HG03280 (cell line): ENCODE data around the gene VAV3.

Experiments used
- ATAC-seq: cut with Tn5 transposase; IDR thresholded peaks from one replicate; pipeline ENCODE4 v1.9.1; 2021; ENCODE audit warnings: mild to moderate bottlenecking, moderate library complexity; ENCODE audit not compliant: unreplicated experiment

VAV3 gene

DNA sequence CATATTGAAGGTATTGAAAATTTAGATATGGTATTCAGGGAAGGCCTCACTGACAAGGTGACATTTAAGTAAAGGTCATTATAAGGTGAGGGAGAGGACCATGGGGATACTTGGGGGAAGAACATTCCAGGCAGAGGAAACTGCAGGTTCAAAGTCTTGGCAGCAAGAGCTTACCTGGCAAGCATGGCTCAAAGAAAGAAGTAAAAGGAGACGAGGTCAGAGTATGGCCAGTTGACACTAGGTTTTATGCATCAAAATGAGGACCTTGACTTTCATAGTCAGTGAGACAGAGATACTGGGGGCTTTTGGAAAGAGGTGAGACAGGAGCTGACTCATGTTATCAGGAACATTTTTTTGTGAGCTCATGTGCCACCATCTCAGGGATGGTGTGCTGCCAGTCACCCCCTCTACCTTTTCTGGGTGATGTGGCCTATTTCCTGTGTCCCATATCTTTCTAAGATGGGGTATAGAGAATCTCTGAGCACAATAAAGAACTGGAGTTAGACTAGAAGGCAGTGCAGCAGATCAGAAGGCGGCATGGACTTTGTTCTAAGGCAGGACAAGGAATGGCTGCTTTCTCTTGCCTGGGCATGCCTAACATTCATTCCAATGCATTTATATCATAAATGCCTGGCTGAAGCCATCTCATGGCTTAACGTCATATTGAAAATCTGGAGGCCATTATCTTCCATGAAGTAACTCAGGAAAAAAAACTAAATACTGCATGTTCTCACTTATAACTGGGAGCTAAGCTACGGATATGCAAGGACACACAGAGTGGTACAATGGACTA, 417.4 kb downstream of the VAV3 start:
- no peak for ATAC-seq

DNA sequence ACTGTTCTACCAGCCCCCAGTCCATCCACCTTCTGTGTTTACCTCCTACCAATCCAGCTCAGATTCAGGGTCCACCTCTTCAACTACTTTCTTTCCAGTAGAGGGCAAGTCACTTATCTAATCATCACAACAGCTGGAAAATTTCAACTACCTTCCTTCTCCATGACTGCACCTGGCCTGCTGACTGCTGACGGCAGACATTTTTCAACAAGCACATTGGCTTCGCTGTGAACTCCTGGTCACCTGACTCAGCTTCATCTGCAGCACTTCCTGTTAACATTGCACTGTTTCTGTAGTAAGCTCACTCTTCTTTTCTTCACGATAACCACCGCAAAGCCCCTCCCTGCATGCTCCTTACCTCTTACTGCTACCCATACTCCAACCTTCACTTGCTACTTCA, 418.4 kb downstream of the VAV3 start:
- no peak for ATAC-seq

DNA sequence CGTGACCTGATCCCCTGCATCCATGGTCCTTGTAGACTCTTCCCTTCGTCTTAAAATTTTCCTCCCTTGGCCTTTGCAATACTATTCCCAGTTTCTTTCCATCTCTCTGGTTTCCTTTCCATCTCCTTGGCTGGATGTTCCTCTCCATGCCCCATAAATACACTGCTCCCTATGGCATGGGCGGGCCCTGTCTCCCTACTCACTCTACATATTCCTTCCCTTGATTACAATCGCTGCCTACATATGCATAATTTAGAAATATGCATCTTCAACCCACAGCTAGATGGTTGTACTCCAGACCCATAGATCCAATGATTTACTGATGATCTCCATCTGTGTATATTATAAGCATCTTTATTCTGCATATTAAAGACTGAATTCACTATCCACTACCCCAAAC, 419.1 kb downstream of the VAV3 start:
- no peak for ATAC-seq

DNA sequence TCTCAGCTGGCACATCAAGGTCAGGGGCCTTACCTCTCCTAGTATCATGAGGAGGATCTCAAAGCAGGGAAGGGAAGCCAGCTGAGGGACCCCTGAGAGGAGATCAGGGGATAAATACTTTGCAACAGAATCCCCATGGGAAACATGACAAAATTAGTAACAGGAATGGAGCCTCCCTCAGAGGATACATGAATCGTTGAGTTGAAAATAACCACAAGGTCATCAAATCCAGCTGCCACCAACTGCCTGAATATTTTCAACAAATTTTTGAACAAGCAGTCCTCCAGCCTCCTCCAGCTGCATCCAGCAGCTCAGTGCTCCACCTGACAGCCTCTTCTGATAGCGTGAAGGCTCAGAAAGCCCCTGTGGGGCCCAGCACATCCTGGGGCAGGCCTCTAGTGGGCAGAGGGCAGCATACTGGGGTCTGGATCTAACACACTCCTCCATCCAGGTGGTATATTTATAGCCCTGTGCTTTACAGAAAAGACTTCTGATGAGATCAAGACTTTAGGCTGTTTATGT, 419.9 kb downstream of the VAV3 start:
- no peak for ATAC-seq

DNA sequence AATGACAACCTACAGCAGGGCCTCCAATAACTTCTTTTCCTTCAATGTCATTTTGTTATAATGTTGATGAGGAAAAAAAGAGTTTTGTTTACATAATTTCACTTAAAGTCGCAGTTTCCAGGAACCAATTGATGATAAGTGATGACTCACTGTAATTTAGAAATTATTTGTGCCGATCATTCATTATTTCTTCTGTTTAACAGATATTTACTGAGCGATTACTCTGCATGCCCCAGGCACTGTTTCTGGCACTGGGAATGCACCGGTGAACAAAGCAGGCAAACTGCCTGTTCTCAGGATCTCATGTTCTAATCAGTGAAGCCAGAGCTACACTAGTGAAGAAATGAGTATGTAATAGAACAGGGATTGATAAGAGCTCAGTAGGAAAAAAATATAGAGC, 420.7 kb downstream of the VAV3 start:
- ATAC-seq, result no peak

DNA sequence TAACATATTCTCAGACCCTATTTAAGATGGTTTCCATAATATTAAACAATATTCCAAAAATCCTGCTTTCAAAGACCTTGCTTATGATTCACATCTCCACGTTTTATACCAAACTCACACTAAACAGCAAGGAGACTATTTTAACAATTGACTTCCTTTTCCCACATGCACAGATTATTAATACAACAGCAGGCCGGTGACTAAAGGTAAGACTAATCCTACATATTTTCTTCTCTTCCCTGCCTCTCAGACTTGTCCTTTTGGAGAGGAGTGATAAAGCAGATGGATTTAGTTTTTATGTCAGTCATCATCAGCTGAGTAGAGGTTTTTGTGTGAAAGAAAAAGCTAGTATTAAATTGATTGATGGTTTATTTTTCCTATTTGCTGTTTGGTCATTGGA, 423.6 kb downstream of the VAV3 start:
- no peak for ATAC-seq

DNA sequence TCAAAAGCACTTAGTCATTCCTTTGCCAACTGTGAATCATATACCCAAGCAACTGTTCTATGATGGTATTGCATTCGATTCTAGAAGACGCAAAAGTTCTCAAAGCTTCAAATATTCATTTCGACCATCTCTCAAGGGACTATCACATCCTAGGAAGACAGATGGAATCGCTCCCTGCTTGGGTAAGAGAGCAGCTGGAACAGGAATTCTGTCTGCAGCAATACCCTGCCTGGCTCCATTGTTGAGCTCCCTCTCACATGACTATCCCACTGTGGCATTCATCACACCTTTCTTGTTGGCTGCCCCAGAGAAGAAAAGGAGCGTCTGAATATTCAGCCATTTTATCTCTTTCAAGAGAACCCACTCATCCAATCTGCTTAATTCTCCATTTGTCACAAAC, 426.5 kb downstream of the VAV3 start:
- no peak for ATAC-seq

DNA sequence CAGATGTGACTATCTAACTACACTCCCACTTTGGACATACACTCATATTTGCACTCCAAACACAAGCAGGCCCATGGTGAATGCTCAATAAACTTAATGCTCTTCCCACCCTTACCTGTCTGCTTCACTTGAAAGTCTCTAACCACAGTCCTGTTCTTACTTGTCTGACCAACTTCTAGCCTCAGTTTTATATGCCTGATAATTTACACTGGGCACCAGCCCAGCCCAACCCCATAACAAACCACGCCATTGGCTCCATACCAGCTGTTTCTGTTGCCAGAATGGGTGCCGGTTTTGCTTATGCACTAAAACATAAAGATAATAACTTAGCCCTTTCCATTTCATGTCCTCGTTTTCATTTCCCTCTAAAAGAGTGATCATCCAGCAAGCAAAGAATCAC, 428.7 kb downstream of the VAV3 start:
- no peak for ATAC-seq

DNA sequence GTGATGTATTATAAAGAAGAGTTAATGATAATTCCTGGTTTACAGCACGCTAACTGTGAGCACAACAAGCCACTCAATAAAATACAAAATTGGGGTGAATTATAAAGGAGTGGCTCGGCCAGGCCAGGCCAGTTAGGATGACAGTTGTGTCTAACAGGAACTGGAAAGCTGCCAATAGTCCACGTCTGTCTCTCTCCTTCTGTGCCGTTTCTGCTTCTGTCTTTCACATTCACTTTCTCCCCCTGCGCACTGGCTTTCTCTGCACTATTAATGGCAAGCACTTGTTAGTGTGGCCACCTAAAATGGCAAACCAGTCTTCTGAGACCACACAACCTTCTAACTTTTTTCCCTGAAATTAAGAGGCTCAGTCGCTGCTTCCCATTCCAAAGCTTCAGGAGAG, 429.9 kb downstream of the VAV3 start:
- no peak for ATAC-seq

DNA sequence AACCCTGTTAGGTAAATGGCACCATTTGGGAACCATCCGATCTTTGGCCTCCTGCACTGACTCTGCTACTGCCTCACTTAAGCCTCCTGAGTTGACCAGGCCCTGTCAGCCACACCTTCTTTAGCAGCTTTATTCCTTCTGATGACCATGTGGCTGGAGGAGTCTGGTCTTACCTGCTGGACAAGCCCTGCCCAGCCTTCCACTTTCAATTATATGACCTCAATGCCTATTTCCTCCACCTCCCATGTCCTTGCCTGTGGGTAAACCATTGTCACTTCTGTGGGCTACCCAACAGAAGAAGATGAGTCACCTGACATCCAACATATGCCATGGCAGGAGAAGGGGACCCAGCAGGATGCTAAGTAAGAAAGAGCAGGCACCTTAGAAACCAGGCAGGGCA, 430.3 kb downstream of the VAV3 start:
- no peak for ATAC-seq

DNA sequence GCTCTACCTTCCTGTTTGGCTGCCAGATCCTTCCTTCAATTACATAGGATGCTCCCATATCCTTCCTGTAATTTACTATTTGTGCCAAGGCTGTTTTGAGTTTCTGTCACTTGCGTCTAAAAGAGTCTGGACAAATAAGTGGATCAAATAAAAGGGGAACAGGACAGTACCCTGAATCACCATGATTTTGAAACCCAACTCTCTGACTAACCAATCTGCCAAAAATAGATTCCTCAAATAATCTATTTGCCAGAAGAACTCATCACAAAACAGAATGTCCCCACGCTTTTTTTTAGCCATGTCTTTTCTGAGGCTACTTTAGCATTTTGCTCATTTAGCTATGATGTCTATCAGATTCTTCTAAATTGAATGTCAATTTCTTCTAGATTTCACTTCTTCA, 431.5 kb downstream of the VAV3 start:
- no peak for ATAC-seq

DNA sequence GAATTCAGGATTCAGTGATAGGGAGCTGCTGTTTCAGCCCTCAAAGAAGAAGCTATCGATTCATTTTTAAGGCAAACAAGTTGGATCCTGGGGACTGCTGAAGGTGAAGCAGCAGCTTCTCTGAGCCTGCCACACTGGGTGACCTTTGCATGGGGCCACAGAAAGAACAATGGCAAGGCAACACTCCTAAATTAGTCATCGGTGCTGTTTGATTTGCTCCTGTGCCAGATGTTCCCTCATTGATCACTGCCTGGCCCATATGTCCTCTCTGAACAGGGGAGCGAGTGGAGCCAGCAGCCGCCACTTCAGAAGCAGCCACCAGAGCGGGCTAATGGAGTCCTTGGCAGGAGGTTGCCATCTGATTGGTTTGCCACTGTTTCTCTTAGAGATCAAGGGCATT, 432.7 kb downstream of the VAV3 start:
- no peak for ATAC-seq

DNA sequence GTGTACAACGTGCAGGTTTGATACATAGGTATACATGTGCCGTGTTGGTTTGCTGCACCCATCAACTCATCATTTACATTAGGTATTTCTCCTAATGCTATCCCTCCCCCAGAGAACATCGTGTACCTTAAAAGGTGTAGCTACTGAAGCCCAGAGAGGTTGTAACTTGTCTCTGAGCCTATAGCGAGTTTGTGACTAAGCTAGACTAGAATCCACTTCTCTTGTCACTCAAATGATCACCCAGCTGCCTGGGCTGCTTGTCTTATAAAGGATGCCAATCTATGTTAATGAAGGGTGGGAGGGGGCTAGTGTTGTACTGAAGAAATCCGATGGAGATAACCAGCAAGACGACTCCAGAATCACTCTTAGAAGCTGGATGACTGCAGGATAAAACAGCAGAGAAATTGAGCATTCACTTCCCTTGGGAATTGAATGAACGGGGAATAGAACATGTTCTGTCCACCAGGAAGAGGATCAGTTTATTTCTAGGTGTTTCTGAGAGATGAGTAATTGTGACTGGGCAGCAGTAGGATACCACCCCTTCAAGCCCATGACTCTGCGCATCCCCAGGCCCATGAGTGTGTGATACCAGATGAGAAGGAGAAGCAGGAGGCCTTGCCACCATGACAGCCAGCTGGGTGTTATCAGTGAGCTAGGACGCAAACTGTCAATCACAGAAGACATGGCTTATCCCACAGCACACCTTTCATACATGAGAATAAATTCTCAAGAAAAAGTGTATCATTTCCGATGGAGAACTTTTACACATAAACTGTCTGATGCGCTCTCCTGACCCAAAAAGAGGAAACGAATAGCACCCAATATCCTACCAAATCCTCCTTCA, 433.7 kb downstream of the VAV3 start:
- no peak for ATAC-seq

DNA sequence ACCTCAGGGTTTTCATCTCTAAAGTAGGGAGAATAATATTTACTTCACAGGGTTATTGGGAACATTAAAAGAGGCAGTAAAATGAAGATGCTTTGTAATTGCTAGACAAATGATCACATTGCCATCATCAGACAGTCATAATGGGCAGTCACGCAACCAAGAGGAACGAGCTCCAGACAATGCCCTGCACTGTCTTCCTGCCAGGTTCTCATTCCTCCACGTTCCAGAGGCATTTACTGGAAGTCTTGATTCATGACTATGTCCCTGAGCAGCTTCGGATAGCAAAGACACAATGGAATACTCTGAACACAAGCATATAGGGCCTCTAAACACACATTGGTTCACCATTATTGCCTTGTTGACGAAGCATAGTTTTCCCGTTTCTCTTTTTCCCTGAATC, 434.4 kb downstream of the VAV3 start:
- no peak for ATAC-seq

DNA sequence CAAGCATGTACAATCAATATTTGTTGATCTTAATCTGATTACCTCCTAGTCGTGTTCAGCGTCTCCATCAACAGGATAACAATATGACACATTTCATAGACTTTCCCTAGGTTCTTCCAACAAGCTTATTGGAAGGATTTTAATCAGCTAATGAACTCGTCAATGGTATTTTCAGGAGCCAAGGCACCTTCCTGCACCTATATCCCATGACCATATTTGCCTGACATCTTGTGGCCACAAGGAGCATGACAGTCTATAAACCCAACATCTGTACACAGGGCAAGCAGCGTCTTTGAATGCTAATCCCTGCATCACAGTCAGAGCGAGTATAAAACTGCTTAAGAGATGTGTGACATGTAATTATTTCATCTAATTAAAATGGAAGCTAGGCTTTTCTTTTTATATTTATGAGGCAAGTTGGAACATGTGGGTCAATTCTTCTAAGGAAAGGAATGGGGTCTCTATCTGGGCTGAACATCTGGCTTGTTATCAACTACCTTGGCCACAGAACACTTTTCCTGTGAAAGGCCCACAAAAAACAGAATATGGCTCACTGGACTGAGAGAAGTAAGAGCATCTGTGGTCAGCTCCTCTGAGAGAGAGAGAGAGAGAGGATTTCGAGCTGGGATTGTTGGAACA, 435.4 kb downstream of the VAV3 start:
- peak; percentile 93 for ATAC-seq

DNA sequence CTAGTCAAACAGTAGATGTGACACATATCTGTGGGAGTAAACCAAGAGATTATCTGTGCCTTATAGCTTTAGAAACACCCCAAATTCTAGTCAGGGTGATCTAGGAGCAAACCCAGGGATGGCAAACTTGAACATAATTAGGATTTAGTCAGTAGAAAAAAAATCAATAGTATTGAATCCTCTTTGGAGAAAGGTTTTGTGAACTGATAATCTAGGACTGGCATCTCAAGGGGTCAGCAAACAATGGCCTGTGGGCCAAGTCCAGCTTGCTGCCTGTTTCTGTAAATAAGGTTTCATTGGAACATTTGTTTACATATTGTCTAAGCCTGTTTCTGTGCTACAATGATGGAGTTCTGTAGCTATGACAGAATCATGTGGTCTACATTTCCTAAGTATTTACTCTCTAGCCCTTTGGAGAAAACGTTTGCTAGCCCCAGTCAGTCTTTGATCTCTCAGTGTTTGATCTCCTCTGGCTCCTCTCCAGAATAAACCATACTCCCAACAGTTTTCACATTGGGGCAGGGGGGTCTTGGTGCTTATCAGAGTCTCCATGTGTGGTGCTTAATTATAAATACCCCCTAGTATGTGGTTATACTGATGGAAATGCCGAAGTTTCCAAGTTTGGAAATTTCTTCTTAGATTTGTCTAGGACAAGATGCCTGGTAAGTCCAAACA, 438.3 kb downstream of the VAV3 start:
- ATAC-seq, result no peak

DNA sequence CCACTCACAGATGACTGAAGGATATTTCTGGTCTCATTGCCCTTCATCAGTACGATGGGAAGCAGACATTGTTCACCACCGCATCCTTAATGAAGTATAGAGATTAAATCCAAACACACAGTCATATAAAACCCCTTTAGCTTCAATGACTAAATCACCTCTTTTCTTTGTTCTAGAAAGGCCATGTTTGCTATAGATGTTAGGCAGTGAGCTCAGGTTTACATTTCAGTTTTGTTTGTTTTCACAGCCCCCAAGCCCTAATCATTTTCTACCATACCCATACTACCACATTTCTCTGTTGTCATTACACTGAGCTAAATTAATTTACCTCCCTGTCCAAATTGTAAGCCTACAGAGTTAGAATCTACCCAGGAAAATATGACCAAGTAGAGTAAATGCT, 439.0 kb downstream of the VAV3 start:
- ATAC-seq, result no peak

DNA sequence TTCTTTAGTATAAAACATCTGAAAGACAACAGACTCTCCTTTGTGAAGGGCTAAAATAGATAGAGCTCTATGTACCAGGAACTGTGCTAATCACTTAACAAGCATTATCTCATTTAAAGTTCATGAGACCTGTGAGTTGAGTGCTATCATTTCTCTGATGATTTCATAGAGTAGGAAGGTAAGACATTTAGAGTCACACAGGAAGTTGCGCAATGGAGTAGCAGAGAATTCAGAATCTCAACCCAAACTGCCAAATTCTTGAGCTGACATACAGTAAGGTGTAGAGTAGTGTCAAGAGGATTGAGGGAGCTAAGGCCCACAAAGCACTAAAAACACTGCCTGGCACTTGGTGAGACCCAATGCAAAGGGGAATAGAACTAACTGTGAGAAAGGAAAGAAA, 439.8 kb downstream of the VAV3 start:
- no peak for ATAC-seq

DNA sequence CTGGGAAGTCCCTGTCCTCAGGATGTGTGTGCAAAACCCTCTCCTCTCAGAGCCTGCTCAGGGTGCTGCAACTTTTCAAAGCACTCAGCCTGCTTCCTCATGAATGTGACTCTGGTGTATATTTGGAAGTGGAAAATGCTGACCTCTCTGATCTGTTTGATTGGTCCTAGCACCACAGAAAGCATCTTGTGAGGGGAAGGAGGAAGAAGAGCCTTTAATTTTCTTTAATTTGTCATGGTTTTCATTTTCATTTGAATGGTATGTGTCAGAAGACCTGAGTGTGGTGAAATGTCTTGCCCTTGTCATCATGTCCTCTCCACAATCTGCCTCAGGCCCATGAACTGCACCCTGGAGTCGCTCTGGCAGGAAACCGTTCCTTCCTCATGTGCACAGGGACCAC, 440.7 kb downstream of the VAV3 start:
- ATAC-seq, result no peak

DNA sequence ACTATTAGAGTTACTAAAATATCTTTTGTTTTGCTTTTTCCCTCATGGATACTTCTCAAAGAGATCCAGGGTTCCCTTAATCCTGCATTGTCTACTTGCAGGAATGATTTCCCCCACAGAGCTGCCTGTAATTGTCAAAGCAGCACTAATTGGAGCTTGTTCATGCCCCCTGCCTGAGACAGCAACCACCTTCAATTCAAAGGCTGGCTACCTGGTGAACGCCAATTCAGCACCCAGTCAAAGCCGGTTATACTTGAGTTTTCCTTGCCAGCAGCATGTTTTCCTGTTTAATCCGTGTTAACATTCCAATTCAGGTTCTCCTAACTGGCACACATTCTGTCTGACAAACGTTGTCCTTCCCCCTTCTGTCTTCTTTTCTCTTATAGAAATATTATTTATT, 441.2 kb downstream of the VAV3 start:
- no peak for ATAC-seq

DNA sequence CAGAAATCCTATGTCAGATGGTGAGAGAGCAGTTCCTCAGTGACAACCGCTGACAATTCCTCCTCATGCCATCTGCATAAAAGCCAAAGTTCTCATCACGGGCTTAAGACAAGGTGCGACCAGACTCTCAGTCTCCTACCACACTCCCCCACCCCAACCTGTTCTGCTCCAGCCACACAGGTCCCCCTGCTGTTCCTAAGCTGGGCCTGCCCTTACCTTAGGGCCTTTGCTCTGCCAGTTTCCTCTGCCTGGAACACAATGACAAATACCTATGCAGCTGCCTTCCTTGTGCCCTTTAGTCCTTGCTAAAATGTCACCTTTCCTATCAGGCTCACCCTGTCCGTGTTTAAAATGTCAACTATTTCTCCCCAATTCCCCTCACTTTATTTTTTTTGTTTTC, 441.9 kb downstream of the VAV3 start:
- ATAC-seq, result no peak
